Kidney (tissue), 14 donors: ENCODE measurements around the gene FGF6. TPM values are rescaled to one million over a fixed set of nuclear protein-coding genes. Genes with fewer than 3 reads are reported as not detected.

Experiments
- DNase-seq, 5 donors: peaks; one replicate each; pipeline ENCODE4 v3.0.0-alpha.2; 2013 to 2020
- FAIRE-seq: peaks from 2 replicates; lab custom pipeline; 2012; peaks lifted over from hg19 to GRCh38; lab: Jason Lieb, UNC
- H3K27ac ChIP-seq, 2 donors: one replicate each; pipeline ENCODE4 v1.7.0; 2013; ENCODE audit warnings: low read depth in 2 of 2, low read length in 2 of 2, inconsistent platforms in 1 of 2
- H3K27me3 ChIP-seq: one replicate; pipeline ENCODE4 v1.7.1; 2013; ENCODE audit warnings: low read length, inconsistent platforms; ENCODE audit not compliant: control insufficient read depth, insufficient read depth
- H3K36me3 ChIP-seq, 3 donors: one replicate each; pipeline versions ENCODE4 v1.7.0 to v1.7.1; 2013; ENCODE audit warnings: low read length in 3 of 3, control low read depth in 1 of 3, inconsistent platforms in 1 of 3; ENCODE audit not compliant: insufficient read depth in 3 of 3, control insufficient read depth in 2 of 3
- H3K4me1 ChIP-seq, 3 donors: one replicate each; pipeline versions ENCODE4 v1.7.0 to v1.7.1; 2013; ENCODE audit warnings: low read length in 3 of 3, inconsistent platforms in 1 of 3, low read depth in 1 of 3; ENCODE audit not compliant: control insufficient read depth in 2 of 3, insufficient read depth in 2 of 3
- H3K4me3 ChIP-seq, 3 donors: one replicate each; pipeline versions ENCODE4 v1.7.0 to v1.8.1; 2013; ENCODE audit warnings: low read length in 3 of 3, control low read depth in 1 of 3, inconsistent platforms in 1 of 3
- H3K9ac ChIP-seq, 3 donors: one replicate each; pipeline versions ENCODE4 v1.7.0 to v1.7.1; 2013; ENCODE audit warnings: low read length in 3 of 3, control low read depth in 1 of 3, inconsistent platforms in 1 of 3
- H3K9me3 ChIP-seq, 3 donors: one replicate each; pipeline versions ENCODE4 v1.7.0 to v1.7.1; 2013; ENCODE audit warnings: low read length in 3 of 3, control low read depth in 1 of 3, inconsistent platforms in 1 of 3; ENCODE audit not compliant: control insufficient read depth in 2 of 3, insufficient read depth in 1 of 3
- CTCF ChIP-seq: IDR thresholded peaks from 3 replicates; pipeline ENCODE4 v1.5.1; 2012; ENCODE audit warnings: mild to moderate bottlenecking, moderate library complexity, borderline replicate concordance; ENCODE audit not compliant: insufficient read depth; ENCODE audit errors: extremely low read depth
- intact Hi-C: fragments of 100-400 bp; cut with DNase I; formaldehyde crosslinking; loops from one replicate; pipeline ENCODE4 v1.11.1; 2022
- polyA plus RNA-seq: library from polyadenylated mRNA; stranded (reverse); fragments of 350-450 nt; fragmentation: Illumina TruSeq; extraction: RNeasy Lipid Tissue Mini Kit (QIAGEN cat#74804); gene quantifications from one replicate; pipeline ENCODE4 v1.2.3, GENCODE V29; 2014; ENCODE audit warnings: low read depth, low replicate concordance; ENCODE audit not compliant: insufficient read depth
- total RNA-seq: library from RNA; stranded (reverse); fragmentation: NEBNext Ultra II Directional; extraction: Animal tissue kit (Norgen Biotek cat#: 25700); gene quantifications from one replicate; pipeline ENCODE4 v1.2.1, GENCODE V29; 2021
- donor health status: control.
- donor health status: control.
- donor health status: control.
- donor health status: control.
- donor health status: control.
- donor health status: DM: yes; HTN: yes; CAD: no.
- donor health status: Normal renal cell carcinoma (clear cell type).

Gene FGF6
- total and polyA plus RNA-seq, 2 donors from 2014 or later: not detected

DNA sequence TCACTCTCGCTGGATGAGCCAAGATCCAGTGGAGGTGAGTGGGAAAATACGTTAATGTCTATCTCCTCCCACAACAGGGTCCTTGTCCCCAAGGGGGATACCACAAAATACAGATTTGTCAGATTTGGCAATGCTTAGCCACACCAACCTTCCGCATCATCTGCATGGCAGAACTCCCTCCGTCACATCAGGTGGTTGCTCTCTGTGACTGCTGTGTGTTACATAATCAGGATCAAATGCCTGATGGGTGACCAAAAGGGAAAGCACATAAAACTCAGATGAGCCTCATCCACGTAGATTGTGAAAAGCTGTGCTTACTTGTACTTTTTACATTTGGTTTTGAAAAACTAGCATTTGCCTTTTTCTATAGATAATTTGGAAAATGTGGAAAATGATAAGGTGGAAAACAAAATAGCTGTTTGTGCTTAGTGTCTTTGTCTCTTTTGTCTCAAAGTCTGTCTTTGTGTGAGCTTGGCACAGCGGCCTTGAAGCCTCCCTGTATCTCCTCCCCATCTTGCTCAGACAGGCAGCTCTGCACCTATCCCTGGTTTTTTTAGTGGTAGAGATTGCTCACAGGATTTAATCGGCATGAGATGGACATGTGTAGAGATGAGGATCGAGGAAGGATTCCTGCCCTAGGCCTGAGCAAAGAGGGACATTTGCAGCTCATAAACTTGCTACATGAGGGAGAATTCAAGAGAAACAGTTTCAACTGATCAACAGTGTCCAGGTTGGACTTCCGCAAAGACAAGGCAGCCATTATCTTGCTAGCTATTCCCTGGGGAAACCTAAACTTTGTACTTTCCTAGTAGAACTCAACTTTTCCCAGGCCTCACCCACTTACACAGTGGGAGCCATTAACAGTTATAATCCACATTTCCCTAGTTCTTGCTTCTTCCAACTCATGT, 3.6 kb upstream of the FGF6 start:
- intact Hi-C loops: no loop called here
- H3K9ac ChIP-seq: no peak overlapping the region
- no peak for FAIRE-seq
- H3K27ac ChIP-seq: no peak overlapping the region
- no peak overlapping the region for H3K4me3 ChIP-seq
- no peaks in the 10 kb centered on the region for H3K27me3 ChIP-seq
- no peak for TF ChIP-seq CTCF
- no peaks in the 10 kb centered on the region for H3K4me1 ChIP-seq
- no peaks in the 10 kb centered on the region for H3K9me3 ChIP-seq
- H3K36me3 ChIP-seq: no peaks in the 10 kb centered on the region
- no peak for DNase-seq

DNA sequence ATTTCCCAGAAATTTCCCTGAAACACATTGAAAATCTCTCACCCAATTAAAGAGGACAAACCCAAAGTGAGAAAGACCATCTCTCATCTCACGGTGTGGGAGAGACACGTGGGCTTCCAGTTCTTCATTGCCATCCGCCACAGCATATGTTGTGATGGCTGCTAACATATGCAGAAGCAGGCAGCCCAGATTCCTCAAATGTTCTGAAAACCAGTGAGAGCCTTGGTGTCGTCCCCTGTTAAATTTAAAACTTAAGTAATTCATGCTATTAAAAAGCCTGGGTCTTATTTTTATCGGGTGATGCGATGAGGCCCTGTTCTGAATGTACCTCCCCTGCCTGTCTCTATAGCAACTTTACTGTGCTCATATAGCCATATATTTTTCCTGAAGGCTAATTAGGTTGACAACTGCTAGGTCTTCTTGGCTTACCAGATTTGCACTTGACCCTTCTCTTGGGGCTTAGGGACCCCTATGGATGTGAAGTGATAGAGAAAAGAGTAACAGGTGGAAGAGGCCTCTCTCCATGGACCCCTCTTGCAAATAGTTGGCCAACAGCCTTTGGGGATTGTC, 2.8 kb upstream of the FGF6 start:
- H3K27ac ChIP-seq: no peak overlapping the region
- H3K27me3 ChIP-seq: no peaks in the 10 kb centered on the region
- no peak for TF ChIP-seq CTCF
- FAIRE-seq (no peak), DNase-seq (no peak)
- H3K9me3 ChIP-seq: no peaks in the 10 kb centered on the region
- H3K4me1 ChIP-seq: no peaks in the 10 kb centered on the region
- H3K36me3 ChIP-seq: no peaks in the 10 kb centered on the region
- intact Hi-C loops: no loop called here
- no peak overlapping the region for H3K4me3 ChIP-seq
- H3K9ac ChIP-seq: no peak overlapping the region

DNA sequence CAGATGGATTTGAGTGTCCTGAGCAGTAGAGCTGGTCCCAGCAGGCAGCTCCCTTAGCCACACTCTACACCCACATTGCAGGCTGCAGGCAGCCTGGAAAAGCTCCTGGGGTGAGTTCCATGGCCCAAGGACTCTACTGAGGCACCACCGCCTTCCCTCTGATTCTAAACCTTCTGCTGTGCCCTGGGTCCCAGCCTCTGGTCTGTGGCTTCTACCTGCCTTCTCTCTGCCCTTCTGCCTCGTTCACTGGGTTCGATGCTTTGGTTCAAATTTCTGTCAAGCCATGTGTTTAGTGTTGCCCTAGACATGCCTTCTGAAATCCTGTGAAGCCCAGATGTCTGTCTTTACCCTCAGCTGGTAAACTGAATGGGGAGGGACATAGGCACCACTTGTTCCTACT, 1.5 kb upstream of the FGF6 start:
- Histone ChIP-seq H3K36me3 (no peaks in the 10 kb centered on the region), H3K4me1 (no peaks in the 10 kb centered on the region), H3K27ac (no peak overlapping the region), H3K9me3 (no peaks in the 10 kb centered on the region), H3K9ac (no peak overlapping the region), H3K4me3 (no peak overlapping the region), H3K27me3 (no peaks in the 10 kb centered on the region)
- TF ChIP-seq CTCF: no peak
- FAIRE-seq (no peak), DNase-seq (no peak)
- intact Hi-C loops: no loop called here
